ENCODE measurements around the gene GPN2. TPM values are rescaled to one million over a fixed set of nuclear protein-coding genes. Genes with fewer than 3 reads are reported as not detected.

The GPN2 gene
- total and polyA plus RNA-seq, 3 donors from 2014 or later = 19.8 to 22.2 (median 22.2) TPM

GRCh38 chr1:26863685-26864077, 26.4 kb downstream of the GPN2 start:
- no peaks in the 10 kb centered on the region for H3K27me3 ChIP-seq
- no peaks in the 10 kb centered on the region for H3K36me3 ChIP-seq (ENCODE audit: low read depth, missing control alignments)
- 56 to 59% methylated on average over 17 to 20 of the region's 20 CpGs for WGBS, 2 donors
- no peak overlapping the region for H3K4me3 ChIP-seq
- peaks cover 5% of the 10 kb centered on the region for H3K4me1 ChIP-seq
- DNase-seq = no peak
- H3K27ac ChIP-seq = no peak overlapping the region
- TF ChIP-seq POLR2A (IDR thresholded peaks at IDR 0.05) (no peak), CTCF (IDR thresholded peaks at IDR 0.05) (no peak)
- intact Hi-C loops (cut with DNase I; ENCODE audit: low total_unique reads) = no loop called here
- no peaks in the 10 kb centered on the region for H3K9me3 ChIP-seq

GRCh38 chr1:26862781-26863684, 27.1 kb downstream of the GPN2 start, which contains the start of gene SFN:
Gene SFN, plus strand, starts transcription at chr1:26863149. Its CDS starts 64 bp downstream, at chr1:26863213.
- no peaks in the 10 kb centered on the region for H3K36me3 ChIP-seq (ENCODE audit: low read depth, missing control alignments)
- TF ChIP-seq POLR2A (IDR thresholded peaks at IDR 0.05) (no peak), CTCF (IDR thresholded peaks at IDR 0.05) (no peak)
- H3K27ac ChIP-seq = no peak within 1 kb of the TSS
- H3K9me3 ChIP-seq = no peaks in the 10 kb centered on the region
- H3K4me1 ChIP-seq = peaks cover 5% of the 10 kb centered on the region
- intact Hi-C loops (cut with DNase I; ENCODE audit: low total_unique reads) = no loop called here
- DNase-seq = no peak
- no peaks in the 10 kb centered on the region for H3K27me3 ChIP-seq
- WGBS, 2 donors = 81 to 87% methylated on average over 29 to 31 of the region's 37 CpGs
- H3K4me3 ChIP-seq = no peak within 1 kb of the TSS

GRCh38 chr1:26861889-26862378, 28.1 kb downstream of the GPN2 start:
- H3K4me1 ChIP-seq = peaks cover 5% of the 10 kb centered on the region
- intact Hi-C loops (cut with DNase I; ENCODE audit: low total_unique reads) = no loop called here
- H3K27ac ChIP-seq = no peak overlapping the region
- no peaks in the 10 kb centered on the region for H3K27me3 ChIP-seq
- no peaks in the 10 kb centered on the region for H3K36me3 ChIP-seq (ENCODE audit: low read depth, missing control alignments)
- no peaks in the 10 kb centered on the region for H3K9me3 ChIP-seq
- H3K4me3 ChIP-seq = no peak overlapping the region
- no peak for DNase-seq
- WGBS, 2 donors = 92 to 94% methylated on average over 7 of the region's 7 CpGs
- no peak for TF ChIP-seq POLR2A (IDR thresholded peaks at IDR 0.05)
- TF ChIP-seq CTCF (IDR thresholded peaks at IDR 0.05) = no peak

- Histone ChIP-seq H3K4me3 (no peak overlapping the region), H3K36me3 (ENCODE audit: low read depth, missing control alignments) (no peaks in the 10 kb centered on the region), H3K9me3 (no peaks in the 10 kb centered on the region), H3K4me1 (peaks cover 5% of the 10 kb centered on the region), H3K27ac (no peak overlapping the region), H3K27me3 (no peaks in the 10 kb centered on the region)
- no peak for TF ChIP-seq POLR2A (IDR thresholded peaks at IDR 0.05)
- TF ChIP-seq CTCF (IDR thresholded peaks at IDR 0.05) = no peak
- 78 to 85% methylated on average over 5 of the region's 5 CpGs for WGBS, 2 donors
- intact Hi-C loops (cut with DNase I; ENCODE audit: low total_unique reads) = no loop called here
- DNase-seq = no peak
Measured at GRCh38 chr1:26861286-26861701, 28.8 kb downstream of the GPN2 start.
